Measurements from ENCODE around the gene NME4. TPM values are rescaled to one million over a fixed set of nuclear protein-coding genes. Genes with fewer than 3 reads are reported as not detected.
"Not testable (repeated sequence)": the region's sequence is repeated elsewhere in the genome, so short reads cannot be mapped to it uniquely, and the experiment has no call there.

The NME4 gene
- polyA plus RNA-seq, 3 donors: 26.7 to 31.4 (median 26.9) TPM

GRCh38 chr16:361872-362701 lies 34.9 kb upstream of the NME4 start:
- Mint-ChIP-seq H3K4me1 (peaks cover 6% of the 10 kb centered on the region), H3K27me3 (ENCODE audit: low read depth in 3 of 3) (peaks cover 5 to 25% (median 11%) of the 10 kb centered on the region in 3 donors)
- intact Hi-C loops (cut with micrococcal nuclease): loop anchor here (5.0 kb wide), 1 partner anchor 255 kb away; no protein-coding TSS in a partner anchor

GRCh38 chr16:362702-362999 lies 34.3 kb upstream of the NME4 start:
- H2AFZ ChIP-seq (ENCODE audit: insufficient read depth, low read depth, low read length, poor library complexity, severe bottlenecking); H3K4me1 Mint-ChIP-seq; H3K27ac Mint-ChIP-seq: not testable (repeated sequence)

More at GRCh38 chr16:361872-362701, 34.9 kb upstream of the NME4 start:
- Mint-ChIP-seq H3K27ac (peak overlapping the region in 2 of 7 donors; percentile 30 to 73), H3K36me3 (peaks cover 6 to 9% of the 10 kb centered on the region in 2 donors), H3K4me3 (no peak overlapping the region), H3K9me3 (no peaks in the 10 kb centered on the region)
- H4K20me1 ChIP-seq (ENCODE audit: insufficient read depth, low read length): no peaks in the 10 kb centered on the region
- H3K27ac ChIP-seq (ENCODE audit: low read depth in 1 of 2, low read length in 2 of 2): no peak overlapping the region
- peak overlapping the region; percentile 47 for H2AFZ ChIP-seq (ENCODE audit: insufficient read depth, low read depth, low read length, poor library complexity, severe bottlenecking)
- peak; percentile 57 to 71 (median 70) for DNase-seq
- H3K36me3 ChIP-seq (replicated peaks in 1 of 2; ENCODE audit: control insufficient read depth in 1 of 2, insufficient read depth in 2 of 2, low read length in 2 of 2): peaks cover 2 to 11% of the 10 kb centered on the region in 2 donors
- H3K4me3 ChIP-seq (replicated peaks in 1 of 3; ENCODE audit: low read depth in 2 of 3, low read length in 3 of 3): no peak overlapping the region
- peak overlapping the region; percentile 21 for H3K4me2 ChIP-seq (replicated peaks; ENCODE audit: extremely low read depth, low read length, poor library complexity, severe bottlenecking)
- no peak overlapping the region for H3K9ac ChIP-seq (ENCODE audit: insufficient read depth, low read length, poor library complexity, severe bottlenecking)
- 31% methylated on average over 30 of the region's 30 CpGs for WGBS (ENCODE audit: insufficient coverage)
- no peaks in the 10 kb centered on the region for H3K27me3 ChIP-seq (ENCODE audit: control insufficient read depth in 2 of 2, insufficient read depth in 2 of 2, low read length in 2 of 2)
- TF ChIP-seq CTCF (IDR thresholded peaks at IDR 0.05): peak; percentile 82
- no peaks in the 10 kb centered on the region for H3K9me3 ChIP-seq (replicated peaks in 1 of 2; ENCODE audit: control insufficient read depth in 1 of 2, insufficient read depth in 1 of 2, low read length in 2 of 2)
- peaks cover 6 to 8% of the 10 kb centered on the region in 2 donors for H3K4me1 ChIP-seq (ENCODE audit: control insufficient read depth in 1 of 2, insufficient read depth in 2 of 2, low read length in 2 of 2)
- no peaks in the 10 kb centered on the region for H3K79me2 ChIP-seq (ENCODE audit: insufficient read depth, low read length)

More at GRCh38 chr16:362702-362999, 34.3 kb upstream of the NME4 start:
- H3K4me3 ChIP-seq (replicated peaks in 1 of 3; ENCODE audit: low read depth in 2 of 3, low read length in 3 of 3); H3K79me2 ChIP-seq (ENCODE audit: insufficient read depth, low read length); H3K4me1 ChIP-seq (ENCODE audit: control insufficient read depth in 1 of 2, insufficient read depth in 2 of 2, low read length in 2 of 2); H3K9me3 Mint-ChIP-seq; H4K20me1 ChIP-seq (ENCODE audit: insufficient read depth, low read length); DNase-seq; H3K4me2 ChIP-seq (replicated peaks; ENCODE audit: extremely low read depth, low read length, poor library complexity, severe bottlenecking); H3K4me3 Mint-ChIP-seq; H3K27ac ChIP-seq (ENCODE audit: low read depth in 1 of 2, low read length in 2 of 2); H3K27me3 ChIP-seq (ENCODE audit: control insufficient read depth in 2 of 2, insufficient read depth in 2 of 2, low read length in 2 of 2); H3K9ac ChIP-seq (ENCODE audit: insufficient read depth, low read length, poor library complexity, severe bottlenecking); H3K9me3 ChIP-seq (replicated peaks in 1 of 2; ENCODE audit: control insufficient read depth in 1 of 2, insufficient read depth in 1 of 2, low read length in 2 of 2): not testable (repeated sequence)
- WGBS (ENCODE audit: insufficient coverage): 72% methylated on average over 9 of the region's 24 CpGs
- peaks cover 7 to 16% of the 10 kb centered on the region in 2 donors for H3K36me3 ChIP-seq (replicated peaks in 1 of 2; ENCODE audit: control insufficient read depth in 1 of 2, insufficient read depth in 2 of 2, low read length in 2 of 2)
- H3K36me3 Mint-ChIP-seq: peaks cover 11 to 15% of the 10 kb centered on the region in 2 donors
- H3K27me3 Mint-ChIP-seq (ENCODE audit: low read depth in 3 of 3): peaks cover 5 to 25% (median 11%) of the 10 kb centered on the region in 3 donors
- intact Hi-C loops (cut with micrococcal nuclease): loop anchor here (5.0 kb wide), 1 partner anchor 255 kb away; no protein-coding TSS in a partner anchor

Measured in CD14-positive monocyte (primary cell).